ENCODE measurements around the gene AMPD2.
"Not testable (repeated sequence)": the region's sequence is repeated elsewhere in the genome, so short reads cannot be mapped to it uniquely, and the experiment has no call there.

The AMPD2 gene

DNA sequence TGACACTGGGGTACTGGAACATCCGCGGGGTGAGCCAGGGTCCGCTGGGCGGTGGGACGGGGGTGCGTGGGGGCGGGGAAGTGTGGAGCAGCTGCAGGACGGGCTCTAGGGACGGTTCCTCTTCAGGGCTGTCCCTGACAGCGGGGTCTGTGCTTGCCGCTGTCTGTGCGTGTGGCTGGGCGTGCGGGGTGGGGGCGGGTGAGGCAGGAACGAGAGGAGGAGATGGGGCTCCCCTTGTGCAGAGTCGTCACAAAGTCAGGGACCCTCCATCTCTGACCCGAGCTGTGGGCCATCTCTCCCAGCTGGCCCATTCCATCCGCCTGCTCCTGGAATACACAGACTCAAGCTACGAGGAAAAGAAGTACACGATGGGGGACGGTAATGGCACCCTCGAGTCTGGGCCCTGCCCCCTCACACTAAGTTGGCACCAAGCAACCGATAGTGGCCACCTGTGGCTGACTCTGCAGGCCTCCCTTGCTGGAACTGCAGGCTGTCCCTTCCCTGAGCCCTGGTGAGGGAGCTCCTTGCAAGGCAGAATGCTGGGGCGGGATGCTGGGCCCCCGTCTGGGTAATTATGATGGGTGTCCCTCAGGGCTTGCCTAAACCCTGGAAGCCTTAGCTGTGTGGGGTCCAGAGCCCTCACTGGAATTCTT is 48.6 kb downstream of the AMPD2 start:
- CTCF ChIA-PET: interaction anchor here (0.9 to 2.6 kb wide), 6 partner anchors 28 to 316 kb away, joined by 3 to 9 read pairs (median 4); partner anchors contain the start of gene AHCYL1

DNA sequence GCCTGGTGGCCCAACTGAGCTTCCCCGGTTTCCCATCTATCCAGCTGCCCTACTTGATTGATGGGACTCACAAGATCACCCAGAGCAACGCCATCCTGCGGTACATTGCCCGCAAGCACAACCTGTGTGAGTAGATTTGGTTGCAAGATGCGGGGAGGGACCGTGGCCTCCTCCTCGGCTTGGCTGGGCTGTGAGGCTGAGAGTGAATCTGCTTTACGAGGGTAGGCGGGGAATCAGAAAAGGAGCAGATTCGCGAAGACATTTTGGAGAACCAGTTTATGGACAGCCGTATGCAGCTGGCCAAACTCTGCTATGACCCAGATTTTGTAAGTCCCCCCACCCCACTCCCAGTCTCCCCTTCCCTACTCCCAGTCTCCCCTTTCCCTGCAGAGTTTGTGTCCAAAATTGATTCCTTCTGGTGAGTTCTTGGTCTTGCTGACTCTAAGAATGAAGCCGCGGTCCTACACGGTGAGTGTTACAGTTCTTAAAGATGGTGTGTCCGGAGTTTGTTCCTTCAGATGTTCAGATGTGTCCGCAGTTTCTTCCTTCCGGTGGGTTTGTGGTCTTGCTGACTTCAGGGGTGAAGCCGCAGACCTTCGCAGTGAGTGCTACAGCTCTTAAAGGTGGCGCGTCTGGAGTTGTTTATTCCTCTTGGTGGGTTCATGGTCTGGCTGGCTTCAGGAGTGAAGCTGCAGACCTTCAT is 49.8 kb downstream of the AMPD2 start:
- ChIA-PET CTCF (interaction anchor here (1.1 to 1.6 kb wide), 3 partner anchors 25 to 315 kb away, joined by 3 to 4 read pairs (median 4); partner anchors contain the start of gene AHCYL1), POLR2A (no interaction called here)
- DNase-seq (ENCODE audit: low read depth, low spot score): no peak
- no peak overlapping the region for H3K4me3 ChIP-seq (ENCODE audit: low read depth, low read length)
- TF ChIP-seq, protein P1, sequence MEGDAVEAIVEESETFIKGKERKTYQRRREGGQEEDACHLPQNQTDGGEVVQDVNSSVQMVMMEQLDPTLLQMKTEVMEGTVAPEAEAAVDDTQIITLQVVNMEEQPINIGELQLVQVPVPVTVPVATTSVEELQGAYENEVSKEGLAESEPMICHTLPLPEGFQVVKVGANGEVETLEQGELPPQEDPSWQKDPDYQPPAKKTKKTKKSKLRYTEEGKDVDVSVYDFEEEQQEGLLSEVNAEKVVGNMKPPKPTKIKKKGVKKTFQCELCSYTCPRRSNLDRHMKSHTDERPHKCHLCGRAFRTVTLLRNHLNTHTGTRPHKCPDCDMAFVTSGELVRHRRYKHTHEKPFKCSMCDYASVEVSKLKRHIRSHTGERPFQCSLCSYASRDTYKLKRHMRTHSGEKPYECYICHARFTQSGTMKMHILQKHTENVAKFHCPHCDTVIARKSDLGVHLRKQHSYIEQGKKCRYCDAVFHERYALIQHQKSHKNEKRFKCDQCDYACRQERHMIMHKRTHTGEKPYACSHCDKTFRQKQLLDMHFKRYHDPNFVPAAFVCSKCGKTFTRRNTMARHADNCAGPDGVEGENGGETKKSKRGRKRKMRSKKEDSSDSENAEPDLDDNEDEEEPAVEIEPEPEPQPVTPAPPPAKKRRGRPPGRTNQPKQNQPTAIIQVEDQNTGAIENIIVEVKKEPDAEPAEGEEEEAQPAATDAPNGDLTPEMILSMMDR (IDR thresholded peaks at IDR 0.05; ENCODE audit: insufficient read depth, low read length, missing control alignments): no peak

More for the DNA sequence above, 48.6 kb downstream of the AMPD2 start:
- H3K4me3 ChIP-seq (ENCODE audit: low read depth, low read length): peak overlapping the region; percentile 64
- no peak for DNase-seq (ENCODE audit: low read depth, low spot score)
- TF ChIP-seq, protein P1 (IDR thresholded peaks at IDR 0.05; ENCODE audit: insufficient read depth, low read length, missing control alignments): no peak
- POLR2A ChIA-PET: interaction anchor here (0.6 kb wide), 1 partner anchor 53 kb away, joined by 3 read pairs; no protein-coding TSS in a partner anchor

DNA sequence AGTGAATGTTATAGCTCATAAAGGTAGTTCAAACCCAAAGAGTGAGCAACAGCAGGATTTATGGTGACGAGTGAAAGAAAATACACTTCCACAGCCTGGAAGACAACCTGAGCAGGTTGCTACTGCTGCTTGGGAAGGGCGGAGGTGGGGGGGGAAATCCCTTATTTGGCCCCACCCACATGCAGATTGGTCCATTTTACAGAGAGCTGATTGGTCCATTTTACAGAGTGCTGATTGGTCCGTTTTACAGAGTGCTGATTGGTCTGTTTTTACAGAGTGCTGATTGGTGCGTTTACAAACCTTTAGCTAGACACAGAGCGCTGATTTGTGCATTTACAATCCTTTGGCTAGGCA is 50.3 kb downstream of the AMPD2 start:
- DNase-seq (ENCODE audit: low read depth, low spot score); H3K4me3 ChIP-seq (ENCODE audit: low read depth, low read length); POLR2A ChIA-PET: not testable (repeated sequence)
- CTCF ChIA-PET: interaction anchor here (1.5 kb wide), 1 partner anchor 315 kb away, joined by 3 read pairs; the partner anchor contains the start of gene AHCYL1

DNA sequence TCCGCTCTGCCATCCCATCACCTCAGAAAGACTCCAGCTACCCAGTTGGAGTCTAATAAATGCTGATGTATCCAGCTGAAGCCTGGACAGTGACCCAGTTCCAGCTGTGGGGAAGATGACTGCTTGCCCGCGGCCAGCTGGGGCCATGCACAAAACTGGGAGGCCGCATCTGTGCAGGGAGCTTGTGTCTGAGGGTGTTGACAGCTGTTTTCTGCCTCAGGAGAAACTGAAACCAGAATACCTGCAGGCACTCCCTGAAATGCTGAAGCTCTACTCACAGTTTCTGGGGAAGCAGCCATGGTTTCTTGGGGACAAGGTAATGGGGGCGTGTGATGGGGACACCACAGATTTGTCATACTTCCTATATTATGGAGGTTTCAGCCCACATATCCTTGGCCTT is 51.4 kb downstream of the AMPD2 start:
- no peak overlapping the region for H3K4me3 ChIP-seq (ENCODE audit: low read depth, low read length)
- CTCF ChIA-PET: interaction anchor here (0.9 to 1.7 kb wide), 3 partner anchors 28 to 314 kb away, joined by 3 to 5 read pairs (median 3); partner anchors contain the start of gene AHCYL1
- POLR2A ChIA-PET: no interaction called here
- TF ChIP-seq, protein P1 (IDR thresholded peaks at IDR 0.05; ENCODE audit: insufficient read depth, low read length, missing control alignments): no peak
- no peak for DNase-seq (ENCODE audit: low read depth, low spot score)

DNA sequence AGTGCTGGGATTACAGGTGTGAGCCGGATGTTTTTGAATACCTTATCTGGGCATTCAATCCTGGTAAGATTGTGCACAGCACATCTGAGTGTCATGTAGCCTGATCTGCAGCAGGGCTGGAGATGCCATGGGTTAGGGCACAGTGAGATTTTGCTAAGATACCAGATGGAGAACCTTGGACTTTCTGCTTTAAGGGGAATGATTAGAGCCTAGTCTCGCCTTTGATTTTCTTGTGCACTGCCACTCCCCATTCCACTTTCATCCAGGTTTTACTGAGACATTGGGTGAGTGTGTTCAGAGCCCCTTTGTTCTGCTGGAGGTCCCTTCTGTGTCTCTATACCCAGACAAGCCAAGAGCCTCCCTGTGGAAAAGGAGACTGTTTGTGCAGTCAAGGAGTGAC is 54.2 kb downstream of the AMPD2 start:
- DNase-seq (ENCODE audit: low read depth, low spot score); H3K4me3 ChIP-seq (ENCODE audit: low read depth, low read length); CTCF ChIA-PET; POLR2A ChIA-PET: not testable (repeated sequence)

DNA sequence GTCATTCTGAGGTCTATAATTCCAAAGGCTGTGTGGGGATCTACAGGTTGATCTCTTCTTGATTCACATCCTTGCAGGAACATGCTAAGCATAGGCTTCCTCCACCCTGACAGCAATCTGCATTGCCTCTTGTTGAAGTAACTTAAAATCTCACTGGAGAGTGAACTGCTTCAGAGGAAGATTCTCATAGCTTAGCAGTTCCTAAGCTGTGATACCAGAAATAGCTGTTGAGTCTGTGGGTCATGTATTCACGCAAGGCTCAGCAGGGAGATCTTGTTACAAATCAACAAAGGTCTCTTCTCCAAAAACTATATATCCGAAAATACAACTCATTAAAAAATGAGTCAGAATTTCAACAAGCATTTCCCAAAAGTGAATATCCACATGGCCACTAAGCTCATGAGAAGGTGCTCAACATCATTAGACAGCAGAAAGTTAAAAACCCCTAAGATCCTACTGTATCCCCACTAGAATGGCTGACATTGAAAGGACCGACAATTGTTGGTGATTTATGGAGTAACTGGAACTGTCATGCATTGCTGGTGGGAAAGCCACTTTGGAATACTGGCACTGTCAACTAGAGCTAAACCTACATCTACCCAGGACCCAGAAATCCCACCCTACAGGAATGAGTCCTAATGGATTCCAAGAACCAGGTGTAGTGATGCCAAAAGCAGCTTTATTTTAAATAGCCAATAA is 57.2 kb downstream of the AMPD2 start:
- H3K4me3 ChIP-seq (ENCODE audit: low read depth, low read length); POLR2A ChIA-PET; DNase-seq (ENCODE audit: low read depth, low spot score): not testable (repeated sequence)
- CTCF ChIA-PET: interaction anchor here (1.1 kb wide), 1 partner anchor 37 kb away, joined by 3 read pairs; no protein-coding TSS in a partner anchor

DNA sequence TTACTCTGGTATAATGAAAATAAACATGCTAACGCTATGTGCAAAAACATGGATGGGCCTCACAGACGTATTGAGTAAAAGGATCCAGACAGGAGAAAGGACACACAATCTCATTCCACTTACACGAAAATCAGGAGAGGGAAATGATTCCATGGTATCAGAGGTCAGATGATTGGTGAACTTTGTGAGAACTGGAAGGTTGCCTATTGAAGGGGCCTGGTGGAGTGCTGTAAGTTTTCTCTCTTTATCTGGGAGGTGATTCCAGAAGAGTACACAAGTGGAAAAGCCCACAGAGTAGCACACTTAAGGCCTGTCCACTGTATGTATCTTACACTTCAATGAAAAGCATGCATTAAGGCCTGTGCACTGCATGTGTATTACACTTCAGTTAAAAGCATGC is 57.8 kb downstream of the AMPD2 start:
- ChIA-PET POLR2A (no interaction called here), CTCF (interaction anchor here (1.1 kb wide), 1 partner anchor 37 kb away, joined by 3 read pairs; no protein-coding TSS in a partner anchor)
- TF ChIP-seq, protein P1 (IDR thresholded peaks at IDR 0.05; ENCODE audit: insufficient read depth, low read length, missing control alignments): no peak
- H3K4me3 ChIP-seq (ENCODE audit: low read depth, low read length): no peak overlapping the region
- no peak for DNase-seq (ENCODE audit: low read depth, low spot score)

DNA sequence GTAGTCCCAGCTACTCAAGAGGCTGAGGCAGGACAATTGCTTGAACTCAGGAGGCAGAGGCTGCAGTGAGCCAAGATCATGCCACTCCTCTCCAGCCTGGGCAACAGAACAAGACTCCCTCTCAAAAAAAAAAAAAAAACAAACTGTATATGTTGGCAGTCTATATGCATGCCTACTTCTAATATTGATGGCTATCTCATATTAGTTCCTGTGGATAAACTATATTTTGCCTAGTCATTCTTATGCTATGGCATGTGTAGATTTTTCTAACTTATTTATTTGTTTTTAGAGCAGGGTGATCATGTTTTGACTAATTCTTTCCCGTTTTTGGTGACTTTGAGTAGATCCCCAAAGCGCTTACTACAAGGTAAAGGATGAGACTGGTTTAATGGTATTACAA is 59.0 kb downstream of the AMPD2 start:
- DNase-seq (ENCODE audit: low read depth, low spot score); POLR2A ChIA-PET; H3K4me3 ChIP-seq (ENCODE audit: low read depth, low read length); CTCF ChIA-PET: not testable (repeated sequence)

Measured in AG04449 (cell line).